IMR-90 (cell line): ENCODE measurements around the gene NR2C1. TPM values are rescaled to one million over a fixed set of nuclear protein-coding genes. Genes with fewer than 3 reads are reported as not detected.

ENCODE experiments used
- ATAC-seq: fragments of 200-7000 bp; cut with Tn5 transposase; 2 replicates; pipeline ENCODE4 v1.9.1; 2020; ENCODE audit warnings: low read depth, mild to moderate bottlenecking, moderate library complexity
- BruUV-seq: library from RNA; stranded (reverse); fragments of 400-500 nt; replicated peaks from 2 replicates; lab custom pipeline; 2021; lab: Mats Ljungman, UMichigan
- CTCF ChIA-PET: fragments of 300-600 bp; formaldehyde crosslinking; extraction: SDS; loops from one replicate; lab custom pipeline; 2021; ENCODE audit warnings: antibody characterized with exemption; lab: Yijun Ruan, JAX
- POLR2A ChIA-PET: fragments of 300-600 bp; sonication (Branson Sonifier 250); formaldehyde crosslinking; loops from one replicate; lab custom pipeline; 2022; ENCODE audit warnings: antibody characterized with exemption; ENCODE audit not compliant: unreplicated experiment; lab: Charles Lee
- DNase-seq: peaks from one replicate; pipeline ENCODE4 v3.0.0; 2013
- H2AFZ ChIP-seq: replicated peaks from 2 replicates; pipeline ENCODE3; 2013; ENCODE audit warnings: low read length, mild to moderate bottlenecking; ENCODE audit not compliant: poor library complexity
- H2AK5ac ChIP-seq: 2 replicates; pipeline ENCODE4 v1.6.1; 2013; ENCODE audit warnings: low read depth, low read length, inconsistent platforms
- H2AK9ac ChIP-seq: replicated peaks from 2 replicates; pipeline ENCODE3; 2013; ENCODE audit warnings: mild to moderate bottlenecking, low read depth, low read length, moderate library complexity; ENCODE audit not compliant: poor library complexity
- H2BK120ac ChIP-seq: 2 replicates; pipeline ENCODE4 v1.6.1; 2013; ENCODE audit warnings: low read depth, low read length, inconsistent platforms
- H2BK15ac ChIP-seq: 3 replicates; pipeline ENCODE4 v1.6.1; 2013; ENCODE audit warnings: low read depth, low read length, inconsistent platforms
- H2BK20ac ChIP-seq: 2 replicates; pipeline ENCODE4 v1.6.1; 2013; ENCODE audit warnings: low read depth, mild to moderate bottlenecking, inconsistent platforms, low read length, moderate library complexity
- H2BK5ac ChIP-seq: 2 replicates; pipeline ENCODE4 v1.6.1; 2013; ENCODE audit warnings: mild to moderate bottlenecking, low read depth, low read length, inconsistent platforms; ENCODE audit not compliant: poor library complexity, severe bottlenecking
- H3K14ac ChIP-seq: replicated peaks from 2 replicates; pipeline ENCODE4 v1.6.1; 2013; ENCODE audit warnings: low read depth, low read length, inconsistent platforms
- H3K18ac ChIP-seq: 2 replicates; pipeline ENCODE4 v1.6.1; 2013; ENCODE audit warnings: low read depth, low read length, control low read depth
- H3K23ac ChIP-seq: 2 replicates; pipeline ENCODE4 v1.6.1; 2013; ENCODE audit warnings: low read depth, low read length, inconsistent platforms
- H3K27ac ChIP-seq: 2 replicates; pipeline ENCODE4 v1.5.1; 2013; ENCODE audit warnings: mild to moderate bottlenecking, control low read depth, low read length; ENCODE audit not compliant: insufficient read depth
- H3K27me3 ChIP-seq: 2 replicates; pipeline ENCODE4 v1.6.1; 2013; ENCODE audit warnings: low read length; ENCODE audit not compliant: control insufficient read depth, insufficient read depth
- H3K36me3 ChIP-seq: 2 replicates; pipeline ENCODE4 v1.6.1; 2013; ENCODE audit warnings: low read length, mixed read lengths; ENCODE audit not compliant: control insufficient read depth, insufficient read depth
- H3K4ac ChIP-seq: 2 replicates; pipeline ENCODE4 v1.6.1; 2013; ENCODE audit warnings: low read depth, low read length, inconsistent platforms
- H3K4me1 ChIP-seq: 2 replicates; pipeline ENCODE4 v1.6.1; 2013; ENCODE audit warnings: low read length, mixed read lengths; ENCODE audit not compliant: control insufficient read depth, insufficient read depth
- H3K4me2 ChIP-seq: 2 replicates; pipeline ENCODE4 v1.6.1; 2013; ENCODE audit warnings: low read depth, mild to moderate bottlenecking, control low read depth, low read length, moderate library complexity
- H3K4me3 ChIP-seq: 2 replicates; pipeline ENCODE4 v1.5.1; 2013; ENCODE audit warnings: low read depth, mild to moderate bottlenecking, control low read depth, low read length, moderate library complexity; ENCODE audit not compliant: insufficient read depth
- H3K56ac ChIP-seq: 2 replicates; pipeline ENCODE4 v1.6.1; 2013; ENCODE audit warnings: low read length, inconsistent platforms; ENCODE audit not compliant: insufficient read depth; ENCODE audit errors: extremely low read depth
- H3K79me1 ChIP-seq, 2 experiments: 2 replicates each; pipeline ENCODE4 v1.6.1; 2013; ENCODE audit warnings: low read length in 2 of 2, inconsistent platforms in 1 of 2, low read depth in 1 of 2
- H3K9ac ChIP-seq: 2 replicates; pipeline ENCODE4 v1.6.1; 2013; ENCODE audit warnings: low read depth, low read length, control low read depth
- H3K9me1 ChIP-seq: 2 replicates; pipeline ENCODE4 v1.6.1; 2013; ENCODE audit warnings: low read length, inconsistent platforms; ENCODE audit not compliant: insufficient read depth
- H3K9me3 ChIP-seq: 2 replicates; pipeline ENCODE4 v1.6.1; 2013; ENCODE audit warnings: low read length; ENCODE audit not compliant: control insufficient read depth, insufficient read depth
- H4K20me1 ChIP-seq: 2 replicates; pipeline ENCODE4 v1.6.1; 2013; ENCODE audit warnings: low read length, inconsistent platforms; ENCODE audit not compliant: insufficient read depth
- H4K5ac ChIP-seq: 2 replicates; pipeline ENCODE4 v1.6.1; 2013; ENCODE audit warnings: mild to moderate bottlenecking, low read depth, low read length, control low read depth
- H4K8ac ChIP-seq, 2 experiments: 2 replicates each; pipeline ENCODE4 v1.6.1; 2013; ENCODE audit warnings: low read depth in 2 of 2, low read length in 2 of 2, control low read depth in 1 of 2, inconsistent platforms in 1 of 2
- H4K91ac ChIP-seq: 2 replicates; pipeline ENCODE4 v1.6.1; 2013; ENCODE audit warnings: low read depth, low read length, inconsistent platforms; ENCODE audit not compliant: insufficient read depth
- BHLHE40 ChIP-seq: fragments of 150-350 bp; IDR thresholded peaks from 2 replicates; pipeline ENCODE4 v1.6.1; 2016; ENCODE audit warnings: mild to moderate bottlenecking, low read depth, low read length
- CEBPB ChIP-seq: IDR thresholded peaks from 2 replicates; pipeline ENCODE4 v1.6.1; 2012; ENCODE audit warnings: low read depth, low read length, improper control_type of control experiment
- CHD1 ChIP-seq: IDR thresholded peaks from 2 replicates; pipeline ENCODE4 v1.6.1; 2012; ENCODE audit warnings: low read depth, low read length, improper control_type of control experiment
- FOS ChIP-seq: fragments of 150-350 bp; IDR thresholded peaks from 2 replicates; pipeline ENCODE4 v1.6.1; 2016; ENCODE audit warnings: low read depth, low read length
- MAFK ChIP-seq: IDR thresholded peaks from 2 replicates; pipeline ENCODE4 v1.6.1; 2012; ENCODE audit warnings: low read depth, low read length, improper control_type of control experiment
- MAZ ChIP-seq: IDR thresholded peaks from 2 replicates; pipeline ENCODE4 v1.6.1; 2012; ENCODE audit warnings: low read depth, mild to moderate bottlenecking, low read length, improper control_type of control experiment, moderate library complexity, borderline replicate concordance
- MXI1 ChIP-seq: IDR thresholded peaks from 2 replicates; pipeline ENCODE4 v1.6.1; 2012; ENCODE audit warnings: low read depth, mild to moderate bottlenecking, low read length, moderate library complexity, borderline replicate concordance
- NFE2L2 ChIP-seq: fragments of 150-350 bp; IDR thresholded peaks from 2 replicates; pipeline ENCODE4 v1.6.1; 2016; ENCODE audit warnings: low read depth, mild to moderate bottlenecking, low read length
- POLR2A ChIP-seq: IDR thresholded peaks from 2 replicates; pipeline ENCODE4 v1.6.1; 2012; ENCODE audit warnings: mild to moderate bottlenecking, low read depth, low read length
- RAD21 ChIP-seq: IDR thresholded peaks from 2 replicates; pipeline ENCODE4 v1.6.1; 2012; ENCODE audit warnings: low read length, improper control_type of control experiment
- RCOR1 ChIP-seq: IDR thresholded peaks from 2 replicates; pipeline ENCODE4 v1.6.1; 2012; ENCODE audit warnings: mild to moderate bottlenecking, low read length, improper control_type of control experiment; ENCODE audit not compliant: insufficient replicate concordance
- RFX5 ChIP-seq: IDR thresholded peaks from 2 replicates; pipeline ENCODE4 v1.8.0; 2012; ENCODE audit warnings: low read depth, mild to moderate bottlenecking, low read length, moderate library complexity
- SMC3 ChIP-seq: fragments of 150-350 bp; IDR thresholded peaks from 2 replicates; pipeline ENCODE4 v1.6.1; 2016; ENCODE audit warnings: low read depth, mild to moderate bottlenecking, antibody characterized with exemption, low read length, moderate library complexity
- dilution Hi-C: fragments of 300-500 bp; cut with HindIII; formaldehyde crosslinking; loops from one replicate; pipeline ENCODE4 v1.14.3; 2018; ENCODE audit warnings: low sequenced_read_pairs; ENCODE audit not compliant: unreplicated experiment
- in situ Hi-C: fragments of 300-500 bp; cut with MboI; formaldehyde crosslinking; loops from 3 replicates; pipeline ENCODE4 v1.14.3; 2019; ENCODE audit warnings: low sequenced_read_pairs, inconsistent platforms, mixed read lengths
- intact Hi-C: fragments of 100-400 bp; cut with micrococcal nuclease; formaldehyde crosslinking; loops from 2 replicates; pipeline ENCODE4 v1.10.0; 2022
- polyA plus RNA-seq, 3 experiments: library from polyadenylated mRNA; depleted of rRNA; stranded (reverse); fragments of >200 nt; gene quantifications; 2 replicates each; pipeline ENCODE4 v1.2.3, GENCODE V29; 2012; ENCODE audit warnings: low replicate concordance in 1 of 3
- total RNA-seq: library from RNA; depleted of rRNA; stranded (reverse); fragments of >200 nt; gene quantifications from 2 replicates; pipeline ENCODE4 v1.2.3, GENCODE V29; 2012
- TF ChIP-seq, protein P1 (sequence below): conservative IDR thresholded peaks from 2 replicates; pipeline ENCODE4 v1.5.1; 2012; ENCODE audit warnings: mild to moderate bottlenecking, low read depth, low read length, improper control_type of control experiment
- TF ChIP-seq, protein P2 (sequence below): fragments of 150-350 bp; IDR thresholded peaks from 2 replicates; pipeline ENCODE4 v1.6.1; 2016; ENCODE audit warnings: low read depth, mild to moderate bottlenecking, low read length, moderate library complexity, borderline replicate concordance
- TF ChIP-seq, protein P3 (sequence below): fragments of 150-350 bp; IDR thresholded peaks from 2 replicates; pipeline ENCODE4 v1.6.1; 2017; ENCODE audit warnings: mild to moderate bottlenecking, antibody characterized with exemption, low read length, low read depth

The NR2C1 gene
- total and polyA plus RNA-seq, 2 of the 4 experiments (the other 2 are of a cell fraction): 12.7 to 14.1 TPM

- H3K9ac ChIP-seq: no peak overlapping the region
- H3K27me3 ChIP-seq: no peaks in the 10 kb centered on the region
- dilution Hi-C loops: no loop called here
- H3K18ac ChIP-seq: no peak overlapping the region
- intact Hi-C loops: no loop called here
- CTCF ChIA-PET: no interaction called here
- POLR2A ChIA-PET: no interaction called here
- DNase-seq (no peak), ATAC-seq (no peak)
- no peak overlapping the region for H2AK5ac ChIP-seq
- H3K4me2 ChIP-seq: no peak overlapping the region
- H3K9me1 ChIP-seq: 0 out of 2 replicates have a peak, but pooled peaks cover 4% of the 10 kb centered on the region
- peaks cover 8% of the 10 kb centered on the region for H3K36me3 ChIP-seq
- H3K9me3 ChIP-seq: no peaks in the 10 kb centered on the region
- in situ Hi-C loops: no loop called here
- H4K8ac ChIP-seq: no peak overlapping the region
- no peak overlapping the region for H3K4me3 ChIP-seq
- H4K20me1 ChIP-seq: no peaks in the 10 kb centered on the region
- no peak overlapping the region for H3K27ac ChIP-seq
- H4K5ac ChIP-seq: no peak overlapping the region
- TF ChIP-seq RCOR1: no peak
- no peak for TF ChIP-seq CHD1
- TF ChIP-seq FOS: no peak
- no peak for TF ChIP-seq BHLHE40
- TF ChIP-seq, protein P1, sequence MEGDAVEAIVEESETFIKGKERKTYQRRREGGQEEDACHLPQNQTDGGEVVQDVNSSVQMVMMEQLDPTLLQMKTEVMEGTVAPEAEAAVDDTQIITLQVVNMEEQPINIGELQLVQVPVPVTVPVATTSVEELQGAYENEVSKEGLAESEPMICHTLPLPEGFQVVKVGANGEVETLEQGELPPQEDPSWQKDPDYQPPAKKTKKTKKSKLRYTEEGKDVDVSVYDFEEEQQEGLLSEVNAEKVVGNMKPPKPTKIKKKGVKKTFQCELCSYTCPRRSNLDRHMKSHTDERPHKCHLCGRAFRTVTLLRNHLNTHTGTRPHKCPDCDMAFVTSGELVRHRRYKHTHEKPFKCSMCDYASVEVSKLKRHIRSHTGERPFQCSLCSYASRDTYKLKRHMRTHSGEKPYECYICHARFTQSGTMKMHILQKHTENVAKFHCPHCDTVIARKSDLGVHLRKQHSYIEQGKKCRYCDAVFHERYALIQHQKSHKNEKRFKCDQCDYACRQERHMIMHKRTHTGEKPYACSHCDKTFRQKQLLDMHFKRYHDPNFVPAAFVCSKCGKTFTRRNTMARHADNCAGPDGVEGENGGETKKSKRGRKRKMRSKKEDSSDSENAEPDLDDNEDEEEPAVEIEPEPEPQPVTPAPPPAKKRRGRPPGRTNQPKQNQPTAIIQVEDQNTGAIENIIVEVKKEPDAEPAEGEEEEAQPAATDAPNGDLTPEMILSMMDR: no peak
- no peak for TF ChIP-seq NFE2L2
- TF ChIP-seq SMC3: no peak
- TF ChIP-seq, protein P2, sequence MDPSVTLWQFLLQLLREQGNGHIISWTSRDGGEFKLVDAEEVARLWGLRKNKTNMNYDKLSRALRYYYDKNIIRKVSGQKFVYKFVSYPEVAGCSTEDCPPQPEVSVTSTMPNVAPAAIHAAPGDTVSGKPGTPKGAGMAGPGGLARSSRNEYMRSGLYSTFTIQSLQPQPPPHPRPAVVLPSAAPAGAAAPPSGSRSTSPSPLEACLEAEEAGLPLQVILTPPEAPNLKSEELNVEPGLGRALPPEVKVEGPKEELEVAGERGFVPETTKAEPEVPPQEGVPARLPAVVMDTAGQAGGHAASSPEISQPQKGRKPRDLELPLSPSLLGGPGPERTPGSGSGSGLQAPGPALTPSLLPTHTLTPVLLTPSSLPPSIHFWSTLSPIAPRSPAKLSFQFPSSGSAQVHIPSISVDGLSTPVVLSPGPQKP: no peak
- TF ChIP-seq MAFK: no peak
- no peak for TF ChIP-seq POLR2A
- TF ChIP-seq RFX5: no peak
- TF ChIP-seq, protein P3, sequence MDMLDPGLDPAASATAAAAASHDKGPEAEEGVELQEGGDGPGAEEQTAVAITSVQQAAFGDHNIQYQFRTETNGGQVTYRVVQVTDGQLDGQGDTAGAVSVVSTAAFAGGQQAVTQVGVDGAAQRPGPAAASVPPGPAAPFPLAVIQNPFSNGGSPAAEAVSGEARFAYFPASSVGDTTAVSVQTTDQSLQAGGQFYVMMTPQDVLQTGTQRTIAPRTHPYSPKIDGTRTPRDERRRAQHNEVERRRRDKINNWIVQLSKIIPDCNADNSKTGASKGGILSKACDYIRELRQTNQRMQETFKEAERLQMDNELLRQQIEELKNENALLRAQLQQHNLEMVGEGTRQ: no peak
- no peak for TF ChIP-seq MAZ
- no peak for TF ChIP-seq CEBPB
- no peak for TF ChIP-seq RAD21
- TF ChIP-seq MXI1: no peak
- no peak overlapping the region for H2BK5ac ChIP-seq
- no peak overlapping the region for H3K14ac ChIP-seq
- no peak overlapping the region for H3K23ac ChIP-seq
- H3K79me1 ChIP-seq: peaks cover 15 to 35% of the 10 kb centered on the region in 2 experiments
- H3K4me1 ChIP-seq: no peaks in the 10 kb centered on the region
- H2BK15ac ChIP-seq: no peak overlapping the region
- no peak overlapping the region for H2AFZ ChIP-seq
- no peak overlapping the region for H4K91ac ChIP-seq
- H2AK9ac ChIP-seq: no peak overlapping the region
- H2BK120ac ChIP-seq: no peak overlapping the region
- no peak overlapping the region for H3K56ac ChIP-seq
- no peak overlapping the region for H2BK20ac ChIP-seq
- BruUV-seq: no TSS peak
- no peak overlapping the region for H3K4ac ChIP-seq
Measured at GRCh38 chr12:94997726-94998125, 75.7 kb downstream of the NR2C1 start.
